H7 (cell line): ENCODE results near the gene CHP2. TPM values are rescaled to one million over a fixed set of nuclear protein-coding genes. Genes with fewer than 3 reads are reported as not detected.
"Not testable (repeated sequence)": the region's sequence is repeated elsewhere in the genome, so short reads cannot be mapped to it uniquely, and the experiment has no call there.

Source experiments
- DNase-seq: peaks from one replicate; pipeline ENCODE4 v3.0.0; 2012
- H3K27me3 ChIP-seq: 2 replicates; pipeline ENCODE4 v1.6.0; 2011; ENCODE audit warnings: mild to moderate bottlenecking, low read length; ENCODE audit not compliant: control insufficient read depth, insufficient read depth
- H3K36me3 ChIP-seq: replicated peaks from 2 replicates; pipeline ENCODE4 v1.5.1; 2011; ENCODE audit warnings: low read length; ENCODE audit not compliant: control insufficient read depth, insufficient read depth
- H3K4me3 ChIP-seq: 2 replicates; pipeline ENCODE4 v1.5.1; 2011; ENCODE audit warnings: low read depth, mild to moderate bottlenecking, control low read depth, low read length, moderate library complexity; ENCODE audit not compliant: insufficient read depth
- total RNA-seq: library from RNA; depleted of rRNA; stranded (reverse); fragments of >200 nt; shearing (Covaris generic); gene quantifications from 2 replicates; pipeline ENCODE4 v1.2.3, GENCODE V29; 2014

CHP2 gene
- total RNA-seq, 1 experiment from 2014 or later = 1.9 TPM

- Histone ChIP-seq H3K36me3 (no peaks in the 10 kb centered on the region), H3K4me3 (no peak overlapping the region), H3K27me3 (no peaks in the 10 kb centered on the region)
- peak; percentile 60 for DNase-seq
These were observed 25.1 kb upstream of the CHP2 start for GRCh38 chr16:23729503-23730424.

- DNase-seq = no peak
- Histone ChIP-seq H3K4me3 (no peak overlapping the region), H3K36me3 (no peaks in the 10 kb centered on the region), H3K27me3 (no peaks in the 10 kb centered on the region; the same call in 1 of the 2 replicates)
These were observed 20.5 kb upstream of the CHP2 start for GRCh38 chr16:23734176-23734893.

- not testable (repeated sequence) for H3K4me3 ChIP-seq, H3K36me3 ChIP-seq, H3K27me3 ChIP-seq, DNase-seq
These were observed 17.3 kb upstream of the CHP2 start for GRCh38 chr16:23737423-23738028.

GRCh38 chr16:23739516-23739915, 15.3 kb upstream of the CHP2 start:
- H3K36me3 ChIP-seq = no peaks in the 10 kb centered on the region
- H3K4me3 ChIP-seq = no peak overlapping the region
- no peak for DNase-seq
- no peaks in the 10 kb centered on the region; the same call in 1 of the 2 replicates for H3K27me3 ChIP-seq

GRCh38 chr16:23741675-23742303, 13.0 kb upstream of the CHP2 start:
- no peaks in the 10 kb centered on the region; the same call in 1 of the 2 replicates for H3K27me3 ChIP-seq
- no peak for DNase-seq
- H3K36me3 ChIP-seq = no peaks in the 10 kb centered on the region
- H3K4me3 ChIP-seq = no peak overlapping the region

- H3K36me3 ChIP-seq = no peaks in the 10 kb centered on the region
- no peaks in the 10 kb centered on the region; the same call in 1 of the 2 replicates for H3K27me3 ChIP-seq
- DNase-seq = peak; percentile 41
- no peak overlapping the region for H3K4me3 ChIP-seq
These were observed 12.1 kb upstream of the CHP2 start for GRCh38 chr16:23742766-23743165.

- no peaks in the 10 kb centered on the region for H3K36me3 ChIP-seq
- no peak overlapping the region for H3K4me3 ChIP-seq
- no peak for DNase-seq
- no peaks in the 10 kb centered on the region; the same call in 1 of the 2 replicates for H3K27me3 ChIP-seq
These were observed 9.6 kb upstream of the CHP2 start for GRCh38 chr16:23745263-23745662.

GRCh38 chr16:23748630-23749029, 6.2 kb upstream of the CHP2 start:
- DNase-seq = no peak
- no peaks in the 10 kb centered on the region for H3K36me3 ChIP-seq
- H3K4me3 ChIP-seq = no peak overlapping the region
- H3K27me3 ChIP-seq = no peaks in the 10 kb centered on the region; the same call in 1 of the 2 replicates

GRCh38 chr16:23751053-23751452, 3.8 kb upstream of the CHP2 start:
- H3K36me3 ChIP-seq, H3K4me3 ChIP-seq, DNase-seq: not testable (repeated sequence)
- H3K27me3 ChIP-seq = peaks cover 22% of the 10 kb centered on the region

GRCh38 chr16:23753908-23754593, 775 bp upstream of the CHP2 start:
- H3K36me3 ChIP-seq = no peaks in the 10 kb centered on the region; the same call in 1 of the 2 replicates
- DNase-seq = peak; percentile 16
- peak overlapping the region; percentile 56 for H3K4me3 ChIP-seq
- H3K27me3 ChIP-seq = peaks cover 26% of the 10 kb centered on the region

- peaks cover 26% of the 10 kb centered on the region for H3K27me3 ChIP-seq
- H3K36me3 ChIP-seq = no peaks in the 10 kb centered on the region; the same call in 1 of the 2 replicates
- DNase-seq = no peak
- peak overlapping the region; percentile 56; the same call in 1 of the 2 replicates for H3K4me3 ChIP-seq
These were observed 621 bp downstream of the CHP2 start for GRCh38 chr16:23755484-23755809.

- Histone ChIP-seq H3K4me3 (no peak overlapping the region), H3K36me3 (no peaks in the 10 kb centered on the region; the same call in 1 of the 2 replicates), H3K27me3 (peaks cover 26% of the 10 kb centered on the region)
- no peak for DNase-seq
These were observed 2.3 kb downstream of the CHP2 start for GRCh38 chr16:23757116-23757515.

GRCh38 chr16:23757937-23758619, 3.3 kb downstream of the CHP2 start:
- peaks cover 26% of the 10 kb centered on the region for H3K27me3 ChIP-seq
- H3K36me3 ChIP-seq = no peaks in the 10 kb centered on the region; the same call in 1 of the 2 replicates
- no peak overlapping the region for H3K4me3 ChIP-seq
- no peak for DNase-seq
